SIG-M5 treated with dmso at 0.1 percent for 504 hours (cell line): Measurements from ENCODE around the gene PRKN.
"Not testable (repeated sequence)": the region's sequence is repeated elsewhere in the genome, so short reads cannot be mapped to it uniquely, and the experiment has no call there.

Source experiments
- DNase-seq: peaks from one replicate; lab custom pipeline; 2025; ENCODE audit not compliant: unreplicated experiment; lab: John Stamatoyannopoulos, UW

Gene PRKN

GRCh38 chr6:161313940-161314509, 1413.5 kb downstream of the PRKN start:
- no peak for DNase-seq

GRCh38 chr6:161313475-161313874, 1414.1 kb downstream of the PRKN start:
- DNase-seq = not testable (repeated sequence)

- not testable (repeated sequence) for DNase-seq
These were observed 1417.8 kb downstream of the PRKN start for GRCh38 chr6:161309774-161310173.

- no peak for DNase-seq
These were observed 1419.4 kb downstream of the PRKN start for GRCh38 chr6:161308075-161308655.

GRCh38 chr6:161305860-161306259, 1421.7 kb downstream of the PRKN start:
- DNase-seq = no peak

GRCh38 chr6:161303628-161304340, 1423.8 kb downstream of the PRKN start:
- no peak for DNase-seq

- no peak for DNase-seq
These were observed 1424.6 kb downstream of the PRKN start for GRCh38 chr6:161302949-161303348.

GRCh38 chr6:161301338-161301737, 1426.2 kb downstream of the PRKN start:
- no peak for DNase-seq

- DNase-seq = no peak
These were observed 1426.7 kb downstream of the PRKN start for GRCh38 chr6:161300823-161301222.

GRCh38 chr6:161299726-161300125, 1427.8 kb downstream of the PRKN start:
- DNase-seq = no peak
